Measurements from ENCODE around the gene GMEB2.
"Not testable (repeated sequence)": the region's sequence is repeated elsewhere in the genome, so short reads cannot be mapped to it uniquely, and the experiment has no call there.

The GMEB2 gene

GRCh38 chr20:63657260-63657936, 30.5 kb upstream of the GMEB2 start:
- peak; percentile 56 for DNase-seq (ENCODE audit: low spot score)

GRCh38 chr20:63656451-63656850, 29.6 kb upstream of the GMEB2 start:
- no peak for DNase-seq (ENCODE audit: low spot score)

DNA sequence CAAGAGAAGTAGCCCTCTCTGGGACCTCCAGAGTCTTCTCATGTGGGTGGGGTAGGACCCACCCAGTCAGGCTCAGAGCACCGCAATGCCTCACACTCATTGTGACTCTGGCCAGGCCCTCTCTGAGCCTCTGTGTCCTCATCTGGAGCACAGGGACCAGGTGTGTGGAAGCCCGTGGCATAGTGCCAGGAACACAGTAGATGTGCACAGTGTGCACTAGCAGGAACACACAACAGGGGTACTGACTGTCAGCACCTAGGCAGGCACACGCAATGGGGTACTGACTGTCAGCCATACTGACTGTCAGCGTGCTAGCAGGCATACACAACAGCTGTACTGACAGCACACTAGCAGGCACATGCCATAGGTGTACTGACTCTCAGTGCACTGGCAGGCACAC, 28.3 kb upstream of the GMEB2 start:
- DNase-seq (ENCODE audit: low spot score): no peak

DNA sequence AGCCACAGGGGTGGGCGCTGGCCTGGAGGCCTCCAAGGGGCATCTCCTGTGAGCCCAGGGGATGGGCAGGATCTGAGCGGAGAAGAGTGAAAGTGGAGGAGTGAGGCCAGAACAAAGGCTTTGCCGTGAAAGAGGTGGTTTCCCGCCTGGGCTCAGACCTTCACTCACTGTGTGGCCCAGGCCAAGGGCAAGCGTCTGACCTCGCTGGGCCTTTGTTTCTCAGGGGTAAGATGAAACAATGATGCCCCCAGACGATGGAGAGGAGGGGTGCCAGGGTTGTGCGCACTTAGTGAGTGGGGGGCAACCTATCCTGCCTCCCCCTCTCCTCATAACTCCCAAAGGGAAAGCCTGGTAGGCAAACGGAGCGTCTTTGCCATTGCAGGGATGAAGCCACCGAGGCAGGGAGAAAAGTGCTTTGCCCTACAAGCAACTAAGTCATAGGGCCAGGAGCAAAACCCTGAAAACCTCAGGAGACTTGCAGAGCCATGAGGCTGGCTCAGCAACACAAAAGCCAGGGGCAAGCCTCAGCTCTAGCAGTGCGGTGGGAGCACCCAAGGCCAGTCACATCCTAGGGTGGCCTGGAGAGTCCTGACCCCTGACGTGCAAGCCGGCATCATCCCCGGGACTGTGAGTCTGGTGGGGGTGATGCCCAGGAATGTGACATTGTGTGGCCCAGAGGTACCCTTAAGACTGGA, 27.2 kb upstream of the GMEB2 start:
- DNase-seq (ENCODE audit: low spot score): no peak

GRCh38 chr20:63653041-63653973, 26.4 kb upstream of the GMEB2 start, which contains the start of gene STMN3:
TSS of gene STMN3 (minus strand) at chr20:63653424. CDS start at chr20:63653345, 79 bp downstream.
- DNase-seq (ENCODE audit: low spot score): peak; percentile 89

DNA sequence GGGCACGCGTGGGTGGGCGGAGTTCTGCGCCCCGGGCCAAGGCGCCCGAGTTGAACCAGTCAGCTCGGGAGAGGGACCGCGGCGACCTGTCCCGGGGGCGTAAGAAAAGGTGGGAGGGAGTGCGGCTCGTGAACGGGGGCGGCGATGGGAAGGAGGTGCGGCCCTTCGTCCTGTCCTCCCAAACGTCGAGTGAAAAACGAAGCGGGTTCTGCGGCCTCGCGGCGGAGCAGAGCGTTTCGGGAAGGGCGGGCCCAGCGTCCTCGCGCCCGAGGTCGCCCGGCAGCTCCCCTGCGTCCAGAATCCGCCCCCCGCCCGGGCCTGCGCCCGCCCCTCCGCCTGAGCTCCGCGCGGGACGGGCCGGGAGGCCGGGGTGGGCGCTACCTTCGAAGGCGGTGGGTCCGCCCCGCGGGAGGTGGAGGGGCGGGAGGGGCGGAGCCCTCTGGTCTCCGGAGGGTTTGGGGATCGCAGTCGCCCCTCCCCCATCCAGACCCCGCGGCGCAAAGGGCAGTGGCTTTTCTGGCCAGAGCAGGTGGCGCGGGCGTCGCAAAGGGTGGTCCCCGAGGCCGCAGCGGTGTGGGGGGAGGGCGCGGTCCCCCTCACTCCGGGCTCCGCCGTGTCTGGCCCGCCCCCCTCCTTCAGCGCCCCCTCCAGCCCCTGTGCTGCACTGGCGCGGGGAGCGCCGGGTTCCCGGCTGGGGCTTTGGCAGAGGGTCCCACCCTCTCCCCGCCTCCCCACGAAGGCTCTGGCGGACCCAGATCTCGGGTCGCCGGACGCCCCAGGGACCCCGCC, 25.5 kb upstream of the GMEB2 start:
- DNase-seq (ENCODE audit: low spot score): peak; percentile 91

GRCh38 chr20:63651942-63652191, 25.0 kb upstream of the GMEB2 start:
- DNase-seq (ENCODE audit: low spot score): no peak

- DNase-seq (ENCODE audit: low spot score): not testable (repeated sequence)
These were observed 23.6 kb upstream of the GMEB2 start for GRCh38 chr20:63650486-63650885.

- DNase-seq (ENCODE audit: low spot score): no peak
These were observed 22.1 kb upstream of the GMEB2 start for GRCh38 chr20:63648895-63649589.

GRCh38 chr20:63648190-63648589, 21.3 kb upstream of the GMEB2 start:
- no peak for DNase-seq (ENCODE audit: low spot score)

DNA sequence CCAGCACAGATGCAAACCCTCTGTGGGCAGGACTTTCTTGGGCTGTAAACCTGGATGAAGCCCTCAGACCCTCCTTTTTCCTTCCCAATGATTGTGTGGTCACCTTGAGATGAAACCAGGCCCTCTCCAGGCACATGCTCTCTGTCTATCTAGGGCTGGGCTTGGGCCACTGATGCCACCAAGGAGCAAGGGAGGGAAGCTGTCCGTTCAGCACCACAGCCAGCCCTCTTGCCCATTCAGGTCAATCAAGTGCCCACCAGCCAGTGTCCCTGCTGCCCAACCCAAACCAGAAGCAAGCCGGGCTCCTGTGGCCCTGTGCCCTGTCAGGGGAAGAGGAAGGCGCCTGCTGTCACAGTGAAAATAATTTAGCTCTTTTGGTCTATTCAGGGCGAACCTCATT, 18.3 kb upstream of the GMEB2 start:
- DNase-seq (ENCODE audit: low spot score): no peak

DNA sequence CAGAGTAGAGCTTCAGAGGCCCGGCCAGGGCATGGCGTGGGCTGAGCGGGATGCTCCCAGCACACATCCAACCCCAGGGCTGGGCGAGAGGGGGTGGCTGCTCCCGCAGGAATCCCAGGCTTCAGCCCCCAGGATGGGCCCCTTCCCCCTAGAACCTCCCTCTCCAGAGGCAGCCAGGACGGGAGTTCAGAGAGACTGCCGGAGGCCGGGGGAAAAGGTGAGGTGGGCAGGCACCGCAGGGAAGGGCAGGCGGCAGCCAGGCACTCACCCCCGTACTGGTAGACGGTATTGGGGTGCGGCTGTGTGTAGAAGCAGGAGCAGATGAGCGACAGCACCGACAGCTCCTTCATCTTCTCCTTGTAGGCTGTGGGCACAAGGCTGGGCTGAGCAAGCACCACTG, 17.0 kb upstream of the GMEB2 start:
- no peak for DNase-seq (ENCODE audit: low spot score)

DNA sequence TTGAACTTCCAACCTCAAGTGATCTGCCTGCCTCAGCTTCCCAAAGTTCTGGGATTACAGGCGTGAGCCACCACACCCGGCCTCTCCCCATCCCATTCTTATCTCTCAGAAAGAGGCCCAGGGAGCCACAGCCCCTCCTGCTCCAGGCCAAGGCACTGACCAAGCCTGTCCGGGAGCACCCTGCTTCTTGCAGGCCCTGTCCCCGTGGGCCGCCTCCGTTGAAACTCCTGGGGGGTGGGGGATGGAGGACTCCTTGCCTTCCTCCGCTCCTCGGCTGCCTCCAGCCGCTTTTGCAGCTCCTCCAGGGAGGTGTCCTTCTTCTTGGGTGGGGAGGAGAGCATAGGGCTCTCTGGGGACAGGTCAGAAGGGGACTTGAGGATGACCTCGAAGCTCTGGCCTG, 16.6 kb upstream of the GMEB2 start:
- no peak for DNase-seq (ENCODE audit: low spot score)

- no peak for DNase-seq (ENCODE audit: low spot score)
These were observed 15.8 kb upstream of the GMEB2 start for GRCh38 chr20:63642527-63643247.

DNA sequence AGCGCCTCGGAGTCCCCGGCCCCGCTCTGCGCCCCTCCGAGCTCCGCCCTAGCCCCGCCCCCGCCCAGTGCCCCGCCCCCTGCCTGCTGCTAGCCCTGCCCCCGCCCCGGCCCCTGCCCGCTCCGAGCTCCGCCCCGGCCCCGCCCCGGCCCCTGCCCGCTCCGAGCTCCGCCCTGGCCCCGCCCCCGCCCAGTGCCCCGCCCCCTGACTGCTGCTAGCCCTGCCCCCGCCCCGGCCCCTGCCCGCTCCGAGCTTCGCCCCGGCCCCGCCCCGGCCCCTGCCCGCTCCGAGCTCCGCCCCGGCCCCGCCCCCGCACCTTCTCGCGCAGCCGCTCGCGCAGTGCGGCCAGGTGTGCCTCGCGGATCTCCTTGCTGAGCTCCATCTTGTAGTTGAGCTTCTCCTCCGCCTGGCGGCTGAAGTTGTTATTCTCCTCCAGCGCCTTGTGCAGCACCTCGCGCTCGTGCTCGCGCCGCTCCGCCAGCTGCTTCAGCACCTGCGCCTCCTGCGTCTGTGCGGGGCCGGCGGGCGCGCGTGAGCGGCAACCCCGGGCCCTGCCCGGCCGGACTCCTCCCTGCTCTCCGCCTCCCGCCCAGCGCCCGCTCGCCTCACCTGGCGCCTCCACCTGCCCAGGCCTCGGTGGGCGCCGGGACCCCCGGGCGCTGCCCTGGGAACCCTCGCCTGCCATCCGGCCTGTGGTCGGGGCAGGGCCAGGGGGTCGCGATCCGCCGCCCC, 15.1 kb upstream of the GMEB2 start:
- DNase-seq (ENCODE audit: low spot score): peak; percentile 96

DNA sequence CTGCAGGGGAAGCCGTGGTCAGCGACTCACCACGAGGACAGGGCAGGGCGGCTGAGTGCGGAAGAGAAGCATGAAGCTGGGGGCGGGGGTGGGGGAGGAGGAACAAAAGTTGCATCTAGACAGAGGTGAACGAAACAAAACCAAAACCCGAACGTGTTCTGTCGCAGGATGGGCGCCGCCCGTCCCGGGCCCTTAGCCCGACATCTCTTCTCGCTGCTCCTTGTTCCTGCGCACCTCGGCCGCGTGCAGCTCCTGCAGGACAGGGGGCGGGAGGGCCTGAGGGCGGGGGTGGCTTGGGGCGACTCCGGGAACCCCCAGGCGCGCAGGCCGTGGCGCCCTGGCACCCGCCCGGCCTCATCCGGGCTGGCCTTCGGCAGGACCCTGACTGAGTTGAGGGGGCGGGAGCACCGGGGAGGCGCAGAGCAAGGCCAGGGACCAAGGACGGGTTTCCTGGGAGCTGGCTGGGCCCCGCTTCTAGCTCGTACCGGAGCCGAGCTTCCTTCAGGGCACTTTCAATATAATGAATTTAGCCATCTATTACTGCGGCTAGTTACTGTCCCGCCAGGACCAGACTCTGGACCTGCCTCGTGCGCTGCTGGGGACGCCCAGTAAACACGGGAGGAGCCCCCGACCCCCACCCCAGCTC, 14.4 kb upstream of the GMEB2 start:
- DNase-seq (ENCODE audit: low spot score): no peak

DNA sequence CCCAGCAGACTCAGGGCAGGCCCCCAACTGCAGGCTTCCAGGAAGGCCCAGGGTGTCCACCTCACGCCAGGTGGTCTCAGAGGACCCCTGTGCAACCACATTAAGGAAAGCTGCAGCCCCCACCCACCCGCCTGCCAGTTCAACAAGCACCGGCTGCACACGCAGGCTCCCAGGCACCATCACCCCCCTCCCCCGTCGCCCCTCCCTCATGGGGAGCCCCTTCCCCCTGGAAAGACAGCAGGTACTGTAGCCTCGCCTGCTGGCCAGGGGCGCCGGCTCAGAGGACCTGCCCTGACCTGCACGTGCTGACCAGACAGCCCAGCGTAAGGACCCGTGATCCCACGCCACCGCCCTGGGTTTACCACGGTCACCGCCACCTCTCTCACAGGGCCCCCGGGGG, 13.8 kb upstream of the GMEB2 start:
- not testable (repeated sequence) for DNase-seq (ENCODE audit: low spot score)

DNA sequence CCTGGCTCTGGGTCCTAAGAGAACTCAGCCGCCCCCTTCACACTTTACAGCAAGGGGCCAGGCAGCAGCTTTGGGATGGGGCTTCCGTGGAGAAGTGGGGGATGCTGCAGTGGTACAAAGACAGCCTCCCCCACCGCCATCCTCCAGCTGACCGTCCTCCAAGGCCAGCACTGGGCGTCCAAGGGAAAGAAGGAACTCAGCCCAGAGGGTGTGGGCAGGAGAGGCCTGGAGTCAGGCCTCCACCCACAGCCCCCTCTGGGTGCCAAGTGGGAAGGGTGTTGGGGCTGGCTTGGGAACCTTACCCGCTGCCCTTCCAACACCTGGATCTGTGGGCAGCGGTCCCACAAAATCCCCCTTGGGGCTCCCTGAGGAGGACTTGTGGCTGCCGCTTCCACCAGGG, 13.2 kb upstream of the GMEB2 start:
- no peak for DNase-seq (ENCODE audit: low spot score)

DNA sequence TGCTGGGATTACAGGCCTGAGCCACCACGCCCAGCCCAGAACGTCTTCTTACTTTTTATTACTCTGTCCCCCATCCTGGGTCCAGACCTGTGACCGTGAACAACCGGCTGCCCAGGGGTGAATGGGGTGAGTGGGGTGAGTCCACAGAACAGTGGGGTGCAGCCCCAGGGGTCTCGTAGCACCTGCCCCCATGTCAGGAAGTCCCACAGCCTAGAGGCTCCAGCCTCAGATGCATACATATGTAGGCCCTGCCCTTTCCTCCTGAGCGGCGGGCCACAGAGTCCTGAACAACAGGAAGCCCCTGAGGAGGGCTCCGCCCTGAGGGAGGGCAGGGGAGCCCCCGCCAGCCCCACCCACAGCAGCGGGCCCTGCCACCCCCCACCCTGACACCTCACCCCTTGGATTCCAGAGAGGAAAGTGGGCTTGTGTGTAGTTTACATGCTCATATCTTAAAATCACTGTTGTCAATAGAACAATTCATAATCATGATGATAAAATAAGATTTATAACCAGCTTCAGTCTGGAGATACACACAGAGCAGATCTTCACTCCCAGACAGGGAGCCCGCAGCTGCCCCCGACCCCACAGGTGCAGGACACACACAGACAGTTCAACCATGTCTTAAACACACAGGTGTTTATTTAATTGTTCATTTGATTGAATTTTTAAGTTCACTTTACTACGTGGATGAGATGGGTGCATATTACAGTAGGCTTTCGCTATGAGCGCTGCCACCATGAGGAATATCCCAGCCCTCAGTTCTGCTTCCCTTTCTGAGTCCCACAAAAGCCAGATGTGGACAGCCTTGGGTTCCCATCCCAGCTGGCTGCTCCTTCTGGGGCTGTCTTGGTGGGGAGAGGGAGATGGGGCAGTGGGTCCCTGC, 12.4 kb upstream of the GMEB2 start:
- no peak for DNase-seq (ENCODE audit: low spot score)

Measured in D341Med (cell line).